Activated CD4-positive, alpha-beta T cell treated with anti-CD3 and anti-CD28 coated beads, Interleukin-2, amount 10 ng/mL, durations not matched to agents 7 days and 5 days (primary cell): ENCODE data around the gene TTLL9. TPM values are rescaled to one million over a fixed set of nuclear protein-coding genes. Genes with fewer than 3 reads are reported as not detected.

ENCODE experiments used
- total RNA-seq, 2 experiments: library from RNA; stranded (reverse); gene quantifications; one replicate each; pipeline ENCODE4 v1.2.3, GENCODE V29; 2021

The TTLL9 gene
- total RNA-seq, 2 experiments from 2014 or later: not detected

Other genes starting within 250 kb of the TTLL9 start
- not detected for gene COX4I2, start 232.7 kb upstream of the TTLL9 start, total RNA-seq
- gene BCL2L1, start 147.8 kb upstream of the TTLL9 start, total RNA-seq: 10 to 100 TPM; 57.1 to 58.8 TPM
- 100 to 1,000 TPM; 164 to 193 TPM for gene TPX2, start 131.3 kb upstream of the TTLL9 start, total RNA-seq
- gene MYLK2, start 51.3 kb upstream of the TTLL9 start, total RNA-seq: under 1 TPM; 0.52 to 0.87 TPM
- gene FOXS1, start 25.0 kb upstream of the TTLL9 start, total RNA-seq: not detected
- gene DUSP15, start 107 bp upstream of the TTLL9 start, total RNA-seq: not detected
- 10 to 100 TPM; 12.9 to 13.9 TPM for gene PDRG1, start 81.4 kb downstream of the TTLL9 start, total RNA-seq
- under 1 TPM in 1 of 2 experiments, not detected in 1; 0.05 TPM for gene XKR7, start 97.5 kb downstream of the TTLL9 start, total RNA-seq
- gene CCM2L, start 139.8 kb downstream of the TTLL9 start, total RNA-seq: not detected
- gene HCK, start 181.6 kb downstream of the TTLL9 start, total RNA-seq: not detected
- gene TM9SF4, start 239.1 kb downstream of the TTLL9 start, total RNA-seq: 10 to 100 TPM; 36.8 to 44.2 TPM